GM12878 (cell line): Measurements from ENCODE around the gene MAD2L2.

Experiments used
- CTCF ChIP-seq, 3 experiments: IDR thresholded peaks in 2 of 3; conservative IDR thresholded peaks in 1 of 3; 2 replicates each; pipeline ENCODE4 v1.5.1; 2011; ENCODE audit warnings: low read depth in 3 of 3, low read length in 3 of 3, mild to moderate bottlenecking in 3 of 3, control low read depth in 2 of 3, moderate library complexity in 2 of 3, inconsistent platforms in 1 of 3, mixed read lengths in 1 of 3; ENCODE audit not compliant: control insufficient read depth in 2 of 3, insufficient read depth in 1 of 3; ENCODE audit errors: extremely low read depth in 1 of 3
- EZH2 ChIP-seq: IDR thresholded peaks from 2 replicates; pipeline ENCODE4 v1.6.1; 2012; ENCODE audit warnings: low read depth, mild to moderate bottlenecking, control low read depth, inconsistent platforms, low read length, borderline replicate concordance; ENCODE audit not compliant: control insufficient read depth
- POLR2A ChIP-seq: IDR thresholded peaks from 2 replicates; pipeline ENCODE4 v1.6.1; 2011; ENCODE audit warnings: low read depth, mild to moderate bottlenecking, low read length
- ZNF207 ChIP-seq: fragments of 450-650 bp; IDR thresholded peaks from 2 replicates; pipeline ENCODE4 v1.6.1; 2014; ENCODE audit warnings: antibody characterized with exemption, mild to moderate bottlenecking, borderline replicate concordance
- ZNF274 ChIP-seq: IDR thresholded peaks from one replicate; pipeline ENCODE4 v1.8.0; 2011; ENCODE audit not compliant: insufficient read length, insufficient read depth
- TF ChIP-seq, protein P1 (sequence below): IDR thresholded peaks from 2 replicates; pipeline ENCODE4 v1.6.1; 2012; ENCODE audit warnings: mild to moderate bottlenecking, low read depth, low read length
- TF ChIP-seq, protein P2 (sequence below): IDR thresholded peaks from 2 replicates; pipeline ENCODE4 v1.6.1; 2011; ENCODE audit warnings: low read depth, mild to moderate bottlenecking, low read length, moderate library complexity, borderline replicate concordance; ENCODE audit errors: extremely low read depth

- TF ChIP-seq CTCF (IDR thresholded peaks at IDR 0.05 in 2 of 3, conservative IDR thresholded peaks at IDR 0.05 in 1 of 3; ENCODE audit: control insufficient read depth in 2 of 3, extremely low read depth in 1 of 3, insufficient read depth in 1 of 3, low read depth in 3 of 3, low read length in 3 of 3) (no peak), ZNF274 (no peak), ZNF207 (no peak), EZH2 (no peak), POLR2A (no peak)
- TF ChIP-seq, protein P1, sequence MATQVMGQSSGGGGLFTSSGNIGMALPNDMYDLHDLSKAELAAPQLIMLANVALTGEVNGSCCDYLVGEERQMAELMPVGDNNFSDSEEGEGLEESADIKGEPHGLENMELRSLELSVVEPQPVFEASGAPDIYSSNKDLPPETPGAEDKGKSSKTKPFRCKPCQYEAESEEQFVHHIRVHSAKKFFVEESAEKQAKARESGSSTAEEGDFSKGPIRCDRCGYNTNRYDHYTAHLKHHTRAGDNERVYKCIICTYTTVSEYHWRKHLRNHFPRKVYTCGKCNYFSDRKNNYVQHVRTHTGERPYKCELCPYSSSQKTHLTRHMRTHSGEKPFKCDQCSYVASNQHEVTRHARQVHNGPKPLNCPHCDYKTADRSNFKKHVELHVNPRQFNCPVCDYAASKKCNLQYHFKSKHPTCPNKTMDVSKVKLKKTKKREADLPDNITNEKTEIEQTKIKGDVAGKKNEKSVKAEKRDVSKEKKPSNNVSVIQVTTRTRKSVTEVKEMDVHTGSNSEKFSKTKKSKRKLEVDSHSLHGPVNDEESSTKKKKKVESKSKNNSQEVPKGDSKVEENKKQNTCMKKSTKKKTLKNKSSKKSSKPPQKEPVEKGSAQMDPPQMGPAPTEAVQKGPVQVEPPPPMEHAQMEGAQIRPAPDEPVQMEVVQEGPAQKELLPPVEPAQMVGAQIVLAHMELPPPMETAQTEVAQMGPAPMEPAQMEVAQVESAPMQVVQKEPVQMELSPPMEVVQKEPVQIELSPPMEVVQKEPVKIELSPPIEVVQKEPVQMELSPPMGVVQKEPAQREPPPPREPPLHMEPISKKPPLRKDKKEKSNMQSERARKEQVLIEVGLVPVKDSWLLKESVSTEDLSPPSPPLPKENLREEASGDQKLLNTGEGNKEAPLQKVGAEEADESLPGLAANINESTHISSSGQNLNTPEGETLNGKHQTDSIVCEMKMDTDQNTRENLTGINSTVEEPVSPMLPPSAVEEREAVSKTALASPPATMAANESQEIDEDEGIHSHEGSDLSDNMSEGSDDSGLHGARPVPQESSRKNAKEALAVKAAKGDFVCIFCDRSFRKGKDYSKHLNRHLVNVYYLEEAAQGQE = no peak
- TF ChIP-seq, protein P2, sequence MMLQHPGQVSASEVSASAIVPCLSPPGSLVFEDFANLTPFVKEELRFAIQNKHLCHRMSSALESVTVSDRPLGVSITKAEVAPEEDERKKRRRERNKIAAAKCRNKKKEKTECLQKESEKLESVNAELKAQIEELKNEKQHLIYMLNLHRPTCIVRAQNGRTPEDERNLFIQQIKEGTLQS = no peak
Observed at GRCh38 chr1:11720033-11720376, 39.1 kb upstream of the MAD2L2 start.
